ENCODE data around the gene STK38L. TPM values are rescaled to one million over a fixed set of nuclear protein-coding genes. Genes with fewer than 3 reads are reported as not detected.

The STK38L gene
- polyA plus RNA-seq, 1 of the 3 experiments (the other 2 are of a cell fraction): 4.7 TPM

DNA sequence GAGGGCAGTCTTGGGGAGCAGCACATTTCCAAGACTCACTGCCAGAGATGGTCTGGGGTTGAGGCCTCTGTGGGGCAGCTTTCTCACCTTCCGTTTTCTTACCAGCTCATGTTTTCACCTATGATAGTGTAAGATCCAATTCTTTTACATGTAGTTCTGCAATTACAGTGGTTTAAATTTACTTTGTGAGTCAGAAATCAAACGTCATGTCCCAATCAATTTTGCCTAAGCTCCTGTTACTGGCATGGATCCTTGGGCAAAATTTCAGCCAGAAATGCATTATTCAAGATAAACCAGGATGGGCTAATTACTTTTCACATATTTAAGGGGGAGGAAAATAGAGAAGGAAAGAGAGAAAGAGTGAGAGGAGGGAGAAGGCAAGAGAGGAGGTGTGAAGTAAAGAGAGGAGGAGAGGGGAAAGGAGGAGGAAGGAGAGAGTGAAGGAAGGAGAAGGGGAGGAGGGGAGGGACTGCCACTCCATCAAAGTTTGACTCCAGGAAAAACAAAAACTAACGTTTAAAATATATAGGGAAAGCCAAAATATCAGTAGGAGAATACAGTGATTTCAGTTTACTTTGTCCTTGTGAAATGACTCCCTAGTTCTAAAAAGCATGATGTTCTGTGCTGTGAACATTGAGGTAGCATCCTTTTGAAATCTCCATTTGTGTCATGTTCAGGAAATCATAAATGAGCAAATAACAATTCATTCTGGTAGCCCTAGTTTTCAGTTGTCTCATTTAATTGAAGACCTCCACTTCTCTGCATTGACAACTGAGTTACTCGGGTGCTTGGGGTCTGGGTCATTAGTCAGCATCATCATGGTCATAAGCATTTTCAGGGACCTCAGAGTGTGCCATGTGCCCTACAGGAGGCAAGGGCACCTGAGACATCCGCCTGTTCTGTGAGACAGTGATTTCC is 91.5 kb downstream of the STK38L start:
- H2AFZ ChIP-seq (ENCODE audit: low read depth): no peak overlapping the region
- no peak overlapping the region for H3K27ac ChIP-seq (ENCODE audit: low read depth in 2 of 2, low read length in 1 of 2)
- H3K36me3 ChIP-seq (replicated peaks in 1 of 2; ENCODE audit: control insufficient read depth in 1 of 2, insufficient read depth in 2 of 2, low read length in 1 of 2): no peaks in the 10 kb centered on the region
- no peaks in the 10 kb centered on the region for H3K27me3 ChIP-seq (ENCODE audit: insufficient read depth)
- no peak overlapping the region for H3K4me3 ChIP-seq (ENCODE audit: low read depth in 2 of 2, low read length in 1 of 2)
- H3K4me1 ChIP-seq (ENCODE audit: control insufficient read depth in 1 of 2, insufficient read depth in 2 of 2, low read depth in 1 of 2, low read length in 1 of 2): peaks cover 6 to 8% of the 10 kb centered on the region in 2 experiments; a peak in 3 of 4 replicates
- H3F3A ChIP-seq (replicated peaks; ENCODE audit: insufficient read depth): peaks cover 17% of the 10 kb centered on the region
- no peak for DNase-seq
- H3K9ac ChIP-seq: no peak overlapping the region
- TF ChIP-seq ELF1 (IDR thresholded peaks at IDR 0.05): no peak
- TF ChIP-seq, protein P1, sequence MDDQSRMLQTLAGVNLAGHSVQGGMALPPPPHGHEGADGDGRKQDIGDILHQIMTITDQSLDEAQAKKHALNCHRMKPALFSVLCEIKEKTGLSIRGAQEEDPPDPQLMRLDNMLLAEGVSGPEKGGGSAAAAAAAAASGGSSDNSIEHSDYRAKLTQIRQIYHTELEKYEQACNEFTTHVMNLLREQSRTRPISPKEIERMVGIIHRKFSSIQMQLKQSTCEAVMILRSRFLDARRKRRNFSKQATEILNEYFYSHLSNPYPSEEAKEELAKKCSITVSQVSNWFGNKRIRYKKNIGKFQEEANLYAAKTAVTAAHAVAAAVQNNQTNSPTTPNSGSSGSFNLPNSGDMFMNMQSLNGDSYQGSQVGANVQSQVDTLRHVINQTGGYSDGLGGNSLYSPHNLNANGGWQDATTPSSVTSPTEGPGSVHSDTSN (IDR thresholded peaks at IDR 0.05): no peak
- TF ChIP-seq YY1 (IDR thresholded peaks at IDR 0.05; ENCODE audit: low read depth): no peak
- no peak for TF ChIP-seq SMC3 (IDR thresholded peaks at IDR 0.05; ENCODE audit: low read depth, low read length)
- TF ChIP-seq FOSL2 (IDR thresholded peaks at IDR 0.05; ENCODE audit: borderline replicate concordance, low read depth): no peak
- TF ChIP-seq, protein P2, sequence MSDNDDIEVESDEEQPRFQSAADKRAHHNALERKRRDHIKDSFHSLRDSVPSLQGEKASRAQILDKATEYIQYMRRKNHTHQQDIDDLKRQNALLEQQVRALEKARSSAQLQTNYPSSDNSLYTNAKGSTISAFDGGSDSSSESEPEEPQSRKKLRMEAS (IDR thresholded peaks at IDR 0.05; ENCODE audit: low read depth): no peak
- TF ChIP-seq, protein P3, sequence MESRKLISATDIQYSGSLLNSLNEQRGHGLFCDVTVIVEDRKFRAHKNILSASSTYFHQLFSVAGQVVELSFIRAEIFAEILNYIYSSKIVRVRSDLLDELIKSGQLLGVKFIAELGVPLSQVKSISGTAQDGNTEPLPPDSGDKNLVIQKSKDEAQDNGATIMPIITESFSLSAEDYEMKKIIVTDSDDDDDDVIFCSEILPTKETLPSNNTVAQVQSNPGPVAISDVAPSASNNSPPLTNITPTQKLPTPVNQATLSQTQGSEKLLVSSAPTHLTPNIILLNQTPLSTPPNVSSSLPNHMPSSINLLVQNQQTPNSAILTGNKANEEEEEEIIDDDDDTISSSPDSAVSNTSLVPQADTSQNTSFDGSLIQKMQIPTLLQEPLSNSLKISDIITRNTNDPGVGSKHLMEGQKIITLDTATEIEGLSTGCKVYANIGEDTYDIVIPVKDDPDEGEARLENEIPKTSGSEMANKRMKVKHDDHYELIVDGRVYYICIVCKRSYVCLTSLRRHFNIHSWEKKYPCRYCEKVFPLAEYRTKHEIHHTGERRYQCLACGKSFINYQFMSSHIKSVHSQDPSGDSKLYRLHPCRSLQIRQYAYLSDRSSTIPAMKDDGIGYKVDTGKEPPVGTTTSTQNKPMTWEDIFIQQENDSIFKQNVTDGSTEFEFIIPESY (IDR thresholded peaks at IDR 0.05; ENCODE audit: borderline replicate concordance, low read depth): no peak
- no peak for TF ChIP-seq RCOR1 (IDR thresholded peaks at IDR 0.05; ENCODE audit: low read length)
- TF ChIP-seq, protein P4, sequence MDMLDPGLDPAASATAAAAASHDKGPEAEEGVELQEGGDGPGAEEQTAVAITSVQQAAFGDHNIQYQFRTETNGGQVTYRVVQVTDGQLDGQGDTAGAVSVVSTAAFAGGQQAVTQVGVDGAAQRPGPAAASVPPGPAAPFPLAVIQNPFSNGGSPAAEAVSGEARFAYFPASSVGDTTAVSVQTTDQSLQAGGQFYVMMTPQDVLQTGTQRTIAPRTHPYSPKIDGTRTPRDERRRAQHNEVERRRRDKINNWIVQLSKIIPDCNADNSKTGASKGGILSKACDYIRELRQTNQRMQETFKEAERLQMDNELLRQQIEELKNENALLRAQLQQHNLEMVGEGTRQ (IDR thresholded peaks at IDR 0.05; ENCODE audit: borderline replicate concordance, low read depth, low read length): no peak
- TF ChIP-seq RAD21 (IDR thresholded peaks at IDR 0.05; ENCODE audit: low read length): no peak
- no peak for TF ChIP-seq CHD2 (IDR thresholded peaks at IDR 0.05; ENCODE audit: low read length, partially characterized antibody)
- TF ChIP-seq, protein P5, sequence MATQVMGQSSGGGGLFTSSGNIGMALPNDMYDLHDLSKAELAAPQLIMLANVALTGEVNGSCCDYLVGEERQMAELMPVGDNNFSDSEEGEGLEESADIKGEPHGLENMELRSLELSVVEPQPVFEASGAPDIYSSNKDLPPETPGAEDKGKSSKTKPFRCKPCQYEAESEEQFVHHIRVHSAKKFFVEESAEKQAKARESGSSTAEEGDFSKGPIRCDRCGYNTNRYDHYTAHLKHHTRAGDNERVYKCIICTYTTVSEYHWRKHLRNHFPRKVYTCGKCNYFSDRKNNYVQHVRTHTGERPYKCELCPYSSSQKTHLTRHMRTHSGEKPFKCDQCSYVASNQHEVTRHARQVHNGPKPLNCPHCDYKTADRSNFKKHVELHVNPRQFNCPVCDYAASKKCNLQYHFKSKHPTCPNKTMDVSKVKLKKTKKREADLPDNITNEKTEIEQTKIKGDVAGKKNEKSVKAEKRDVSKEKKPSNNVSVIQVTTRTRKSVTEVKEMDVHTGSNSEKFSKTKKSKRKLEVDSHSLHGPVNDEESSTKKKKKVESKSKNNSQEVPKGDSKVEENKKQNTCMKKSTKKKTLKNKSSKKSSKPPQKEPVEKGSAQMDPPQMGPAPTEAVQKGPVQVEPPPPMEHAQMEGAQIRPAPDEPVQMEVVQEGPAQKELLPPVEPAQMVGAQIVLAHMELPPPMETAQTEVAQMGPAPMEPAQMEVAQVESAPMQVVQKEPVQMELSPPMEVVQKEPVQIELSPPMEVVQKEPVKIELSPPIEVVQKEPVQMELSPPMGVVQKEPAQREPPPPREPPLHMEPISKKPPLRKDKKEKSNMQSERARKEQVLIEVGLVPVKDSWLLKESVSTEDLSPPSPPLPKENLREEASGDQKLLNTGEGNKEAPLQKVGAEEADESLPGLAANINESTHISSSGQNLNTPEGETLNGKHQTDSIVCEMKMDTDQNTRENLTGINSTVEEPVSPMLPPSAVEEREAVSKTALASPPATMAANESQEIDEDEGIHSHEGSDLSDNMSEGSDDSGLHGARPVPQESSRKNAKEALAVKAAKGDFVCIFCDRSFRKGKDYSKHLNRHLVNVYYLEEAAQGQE (IDR thresholded peaks at IDR 0.05; ENCODE audit: low read depth, low read length): no peak
- TF ChIP-seq, protein P6, sequence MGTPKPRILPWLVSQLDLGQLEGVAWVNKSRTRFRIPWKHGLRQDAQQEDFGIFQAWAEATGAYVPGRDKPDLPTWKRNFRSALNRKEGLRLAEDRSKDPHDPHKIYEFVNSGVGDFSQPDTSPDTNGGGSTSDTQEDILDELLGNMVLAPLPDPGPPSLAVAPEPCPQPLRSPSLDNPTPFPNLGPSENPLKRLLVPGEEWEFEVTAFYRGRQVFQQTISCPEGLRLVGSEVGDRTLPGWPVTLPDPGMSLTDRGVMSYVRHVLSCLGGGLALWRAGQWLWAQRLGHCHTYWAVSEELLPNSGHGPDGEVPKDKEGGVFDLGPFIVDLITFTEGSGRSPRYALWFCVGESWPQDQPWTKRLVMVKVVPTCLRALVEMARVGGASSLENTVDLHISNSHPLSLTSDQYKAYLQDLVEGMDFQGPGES (IDR thresholded peaks at IDR 0.05; ENCODE audit: low read depth, low read length): no peak
- no peak for TF ChIP-seq JUND (IDR thresholded peaks at IDR 0.05)
- TF ChIP-seq GATA2 (CRISPR knock-in tag; IDR thresholded peaks at IDR 0.05): no peak
- no peak for TF ChIP-seq TEAD4 (IDR thresholded peaks at IDR 0.05; ENCODE audit: borderline replicate concordance, insufficient read depth)
- TF ChIP-seq FOXM1 (IDR thresholded peaks at IDR 0.05; ENCODE audit: low read depth): no peak
- TF ChIP-seq GABPA (IDR thresholded peaks at IDR 0.05; ENCODE audit: low read depth): no peak
- H4K20me1 ChIP-seq (ENCODE audit: insufficient read depth): no peaks in the 10 kb centered on the region
- H3K79me2 ChIP-seq (ENCODE audit: insufficient read depth): peaks cover 58% of the 10 kb centered on the region
- no peaks in the 10 kb centered on the region for H3K9me3 ChIP-seq
- no peak overlapping the region for H3K4me2 ChIP-seq
- no peaks in the 10 kb centered on the region for H3K9me2 ChIP-seq
- POLR2A ChIA-PET: no interaction called here
- CTCF ChIA-PET: no interaction called here
- WGBS (ENCODE audit: low lambda C conversion rate): 74% methylated on average over 5 of the region's 5 CpGs
